ENCODE results near the gene IL1F10. TPM values are rescaled to one million over a fixed set of nuclear protein-coding genes. Genes with fewer than 3 reads are reported as not detected.

The IL1F10 gene
- total RNA-seq, 1 donor from 2014 or later = not detected

DNA sequence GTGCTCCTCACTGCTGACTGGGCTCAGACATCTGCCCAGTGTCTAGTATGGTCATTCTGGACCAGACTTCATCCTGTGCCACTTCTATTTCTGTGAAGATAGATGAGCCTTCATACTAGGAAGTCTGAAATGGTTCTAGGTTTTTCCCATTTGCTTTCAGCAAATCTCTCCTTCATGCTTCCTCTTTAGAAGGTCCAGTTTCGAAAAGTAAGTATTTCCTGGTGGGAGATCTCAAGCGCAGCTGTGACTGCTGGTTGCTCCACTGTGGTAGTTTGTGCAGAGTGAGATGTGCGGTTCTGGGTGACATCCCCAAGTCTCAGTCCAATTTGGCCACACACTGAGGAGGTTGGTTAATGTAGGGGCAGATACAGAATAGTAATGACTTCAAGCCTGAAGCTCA is 29.5 kb upstream of the IL1F10 start:
- Mint-ChIP-seq H3K27me3 (ENCODE audit: unreplicated experiment) (no peaks in the 10 kb centered on the region), H3K27ac (ENCODE audit: unreplicated experiment) (no peak overlapping the region), H3K9me3 (ENCODE audit: unreplicated experiment) (no peaks in the 10 kb centered on the region), H3K4me1 (ENCODE audit: unreplicated experiment) (peaks cover 16% of the 10 kb centered on the region), H3K36me3 (ENCODE audit: low read depth, unreplicated experiment) (no peaks in the 10 kb centered on the region), H3K4me3 (ENCODE audit: unreplicated experiment) (no peak overlapping the region)
- no peak for DNase-seq (ENCODE audit: low spot score)
- no peak for TF ChIP-seq CTCF (IDR thresholded peaks at IDR 0.05; ENCODE audit: unreplicated experiment)

- no peak for DNase-seq (ENCODE audit: low spot score)
- Mint-ChIP-seq H3K27ac (ENCODE audit: unreplicated experiment) (no peak overlapping the region), H3K4me1 (ENCODE audit: unreplicated experiment) (peaks cover 12% of the 10 kb centered on the region), H3K9me3 (ENCODE audit: unreplicated experiment) (no peaks in the 10 kb centered on the region), H3K36me3 (ENCODE audit: low read depth, unreplicated experiment) (no peaks in the 10 kb centered on the region), H3K27me3 (ENCODE audit: unreplicated experiment) (no peaks in the 10 kb centered on the region), H3K4me3 (ENCODE audit: unreplicated experiment) (no peak overlapping the region)
- no peak for TF ChIP-seq CTCF (IDR thresholded peaks at IDR 0.05; ENCODE audit: unreplicated experiment)
These were observed 28.6 kb upstream of the IL1F10 start for GRCh38 chr2:113039158-113039557.

DNA sequence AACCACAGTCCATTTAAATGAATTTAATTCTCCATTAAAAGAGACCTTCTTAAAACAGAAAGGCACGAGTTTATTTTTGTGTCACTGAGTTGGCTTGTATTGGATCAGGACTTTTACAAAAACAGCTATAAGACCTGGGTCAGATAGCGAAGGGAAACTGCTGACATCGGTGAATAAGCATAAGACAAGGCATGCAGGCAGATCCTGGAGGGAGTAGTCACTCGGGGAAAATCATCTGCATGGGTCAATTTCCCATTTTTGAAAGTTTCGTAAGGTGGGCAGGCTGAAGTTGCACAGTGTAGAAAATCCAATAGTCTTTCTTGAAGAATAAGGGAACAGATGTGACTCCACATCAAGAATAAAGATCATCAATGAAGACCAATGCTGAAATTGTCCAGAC is 28.1 kb upstream of the IL1F10 start:
- no peak for TF ChIP-seq CTCF (IDR thresholded peaks at IDR 0.05; ENCODE audit: unreplicated experiment)
- no peaks in the 10 kb centered on the region for H3K27me3 Mint-ChIP-seq (ENCODE audit: unreplicated experiment)
- H3K4me1 Mint-ChIP-seq (ENCODE audit: unreplicated experiment) = peaks cover 9% of the 10 kb centered on the region
- no peaks in the 10 kb centered on the region for H3K36me3 Mint-ChIP-seq (ENCODE audit: low read depth, unreplicated experiment)
- DNase-seq (ENCODE audit: low spot score) = no peak
- H3K4me3 Mint-ChIP-seq (ENCODE audit: unreplicated experiment) = no peak overlapping the region
- no peak overlapping the region for H3K27ac Mint-ChIP-seq (ENCODE audit: unreplicated experiment)
- H3K9me3 Mint-ChIP-seq (ENCODE audit: unreplicated experiment) = no peaks in the 10 kb centered on the region

DNA sequence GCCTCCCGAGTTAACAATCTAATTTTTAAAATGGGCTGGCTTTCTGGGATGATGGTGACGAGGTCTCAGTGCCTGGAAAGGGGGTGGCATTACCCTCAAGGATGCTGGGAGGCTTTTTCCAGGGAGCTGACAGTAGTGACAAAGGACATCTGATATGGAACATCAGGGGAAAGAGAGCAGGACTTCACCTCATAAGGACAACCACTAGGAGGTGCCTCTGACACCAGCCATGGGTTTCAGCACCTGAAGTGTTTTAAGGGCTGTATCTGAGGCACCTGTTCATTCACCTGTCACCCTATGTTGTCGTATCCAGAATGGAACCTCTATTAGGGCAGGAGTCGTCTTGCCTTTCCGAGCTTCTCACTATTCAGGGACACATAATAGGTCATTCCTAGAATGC is 25.9 kb upstream of the IL1F10 start:
- Mint-ChIP-seq H3K36me3 (ENCODE audit: low read depth, unreplicated experiment) (no peaks in the 10 kb centered on the region), H3K27ac (ENCODE audit: unreplicated experiment) (no peak overlapping the region), H3K9me3 (ENCODE audit: unreplicated experiment) (no peaks in the 10 kb centered on the region), H3K4me3 (ENCODE audit: unreplicated experiment) (no peak overlapping the region), H3K4me1 (ENCODE audit: unreplicated experiment) (peaks cover 2% of the 10 kb centered on the region), H3K27me3 (ENCODE audit: unreplicated experiment) (no peaks in the 10 kb centered on the region)
- DNase-seq (ENCODE audit: low spot score) = no peak
- TF ChIP-seq CTCF (IDR thresholded peaks at IDR 0.05; ENCODE audit: unreplicated experiment) = no peak

GRCh38 chr2:113046465-113046864 is 21.3 kb upstream of the IL1F10 start:
- no peaks in the 10 kb centered on the region for H3K9me3 Mint-ChIP-seq (ENCODE audit: unreplicated experiment)
- no peak for TF ChIP-seq CTCF (IDR thresholded peaks at IDR 0.05; ENCODE audit: unreplicated experiment)

More at GRCh38 chr2:113046465-113046864, 21.3 kb upstream of the IL1F10 start:
- no peak overlapping the region for H3K4me3 Mint-ChIP-seq (ENCODE audit: unreplicated experiment)
- no peaks in the 10 kb centered on the region for H3K4me1 Mint-ChIP-seq (ENCODE audit: unreplicated experiment)
- H3K36me3 Mint-ChIP-seq (ENCODE audit: low read depth, unreplicated experiment) = peaks cover 3% of the 10 kb centered on the region
- H3K27me3 Mint-ChIP-seq (ENCODE audit: unreplicated experiment) = no peaks in the 10 kb centered on the region
- H3K27ac Mint-ChIP-seq (ENCODE audit: unreplicated experiment) = no peak overlapping the region
- DNase-seq (ENCODE audit: low spot score) = no peak

Measured in endothelial cell (in vitro differentiated cells).